ENCODE measurements around the gene TMEM243. TPM values are rescaled to one million over a fixed set of nuclear protein-coding genes. Genes with fewer than 3 reads are reported as not detected.

Gene TMEM243
- total and polyA plus RNA-seq, 2 of the 13 experiments (the other 11 are each of a cell fraction or from before 2014, with no cell fraction given) = 25.1 to 31.2 TPM

GRCh38 chr7:87219545-87220025 lies at the start of gene TMEM243 (continued):
- TF ChIP-seq, protein P1, sequence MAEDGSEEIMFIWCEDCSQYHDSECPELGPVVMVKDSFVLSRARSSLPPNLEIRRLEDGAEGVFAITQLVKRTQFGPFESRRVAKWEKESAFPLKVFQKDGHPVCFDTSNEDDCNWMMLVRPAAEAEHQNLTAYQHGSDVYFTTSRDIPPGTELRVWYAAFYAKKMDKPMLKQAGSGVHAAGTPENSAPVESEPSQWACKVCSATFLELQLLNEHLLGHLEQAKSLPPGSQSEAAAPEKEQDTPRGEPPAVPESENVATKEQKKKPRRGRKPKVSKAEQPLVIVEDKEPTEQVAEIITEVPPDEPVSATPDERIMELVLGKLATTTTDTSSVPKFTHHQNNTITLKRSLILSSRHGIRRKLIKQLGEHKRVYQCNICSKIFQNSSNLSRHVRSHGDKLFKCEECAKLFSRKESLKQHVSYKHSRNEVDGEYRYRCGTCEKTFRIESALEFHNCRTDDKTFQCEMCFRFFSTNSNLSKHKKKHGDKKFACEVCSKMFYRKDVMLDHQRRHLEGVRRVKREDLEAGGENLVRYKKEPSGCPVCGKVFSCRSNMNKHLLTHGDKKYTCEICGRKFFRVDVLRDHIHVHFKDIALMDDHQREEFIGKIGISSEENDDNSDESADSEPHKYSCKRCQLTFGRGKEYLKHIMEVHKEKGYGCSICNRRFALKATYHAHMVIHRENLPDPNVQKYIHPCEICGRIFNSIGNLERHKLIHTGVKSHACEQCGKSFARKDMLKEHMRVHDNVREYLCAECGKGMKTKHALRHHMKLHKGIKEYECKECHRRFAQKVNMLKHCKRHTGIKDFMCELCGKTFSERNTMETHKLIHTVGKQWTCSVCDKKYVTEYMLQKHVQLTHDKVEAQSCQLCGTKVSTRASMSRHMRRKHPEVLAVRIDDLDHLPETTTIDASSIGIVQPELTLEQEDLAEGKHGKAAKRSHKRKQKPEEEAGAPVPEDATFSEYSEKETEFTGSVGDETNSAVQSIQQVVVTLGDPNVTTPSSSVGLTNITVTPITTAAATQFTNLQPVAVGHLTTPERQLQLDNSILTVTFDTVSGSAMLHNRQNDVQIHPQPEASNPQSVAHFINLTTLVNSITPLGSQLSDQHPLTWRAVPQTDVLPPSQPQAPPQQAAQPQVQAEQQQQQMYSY (CRISPR knock-in tag; IDR thresholded peaks at IDR 0.05) = no peak
- TF ChIP-seq HMG20A (CRISPR knock-in tag; IDR thresholded peaks at IDR 0.05; ENCODE audit: borderline replicate concordance) = no peak
- TF ChIP-seq DNMT3B (CRISPR knock-in tag; conservative IDR thresholded peaks at IDR 0.05) = no peak
- peak; percentile 51; the same call in 1 of the 2 replicates for TF ChIP-seq SP5 (CRISPR knock-in tag; IDR thresholded peaks at IDR 0.05; ENCODE audit: borderline replicate concordance, low read depth)
- TF ChIP-seq KLF9 (CRISPR knock-in tag; IDR thresholded peaks at IDR 0.05; ENCODE audit: low read depth) = no peak
- no peak for TF ChIP-seq ZBTB26 (CRISPR knock-in tag; IDR thresholded peaks at IDR 0.05; ENCODE audit: borderline replicate concordance)
- TF ChIP-seq ZC3H4 (CRISPR knock-in tag; IDR thresholded peaks at IDR 0.05; ENCODE audit: borderline replicate concordance) = no peak
- TF ChIP-seq GATAD2A (CRISPR knock-in tag; IDR thresholded peaks at IDR 0.05) = no peak
- TF ChIP-seq, protein P2, sequence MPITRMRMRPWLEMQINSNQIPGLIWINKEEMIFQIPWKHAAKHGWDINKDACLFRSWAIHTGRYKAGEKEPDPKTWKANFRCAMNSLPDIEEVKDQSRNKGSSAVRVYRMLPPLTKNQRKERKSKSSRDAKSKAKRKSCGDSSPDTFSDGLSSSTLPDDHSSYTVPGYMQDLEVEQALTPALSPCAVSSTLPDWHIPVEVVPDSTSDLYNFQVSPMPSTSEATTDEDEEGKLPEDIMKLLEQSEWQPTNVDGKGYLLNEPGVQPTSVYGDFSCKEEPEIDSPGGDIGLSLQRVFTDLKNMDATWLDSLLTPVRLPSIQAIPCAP (CRISPR knock-in tag; IDR thresholded peaks at IDR 0.05; ENCODE audit: low read depth) = no peak
- no peak for TF ChIP-seq SNAPC2 (CRISPR knock-in tag; IDR thresholded peaks at IDR 0.05)
- TF ChIP-seq POLR2AphosphoS5 (IDR thresholded peaks at IDR 0.05; ENCODE audit: low read depth, low read length) = no peak
- no peak for TF ChIP-seq STAG1 (CRISPR knock-in tag; IDR thresholded peaks at IDR 0.05)
- TF ChIP-seq, protein P3, sequence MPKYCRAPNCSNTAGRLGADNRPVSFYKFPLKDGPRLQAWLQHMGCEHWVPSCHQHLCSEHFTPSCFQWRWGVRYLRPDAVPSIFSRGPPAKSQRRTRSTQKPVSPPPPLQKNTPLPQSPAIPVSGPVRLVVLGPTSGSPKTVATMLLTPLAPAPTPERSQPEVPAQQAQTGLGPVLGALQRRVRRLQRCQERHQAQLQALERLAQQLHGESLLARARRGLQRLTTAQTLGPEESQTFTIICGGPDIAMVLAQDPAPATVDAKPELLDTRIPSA (CRISPR knock-in tag; IDR thresholded peaks at IDR 0.05; ENCODE audit: borderline replicate concordance) = no peak
- no peak for TF ChIP-seq GABPA (IDR thresholded peaks at IDR 0.05; ENCODE audit: low read depth, low read length)
- peak; percentile 39; the same call in 1 of the 2 replicates for TF ChIP-seq GABPA (CRISPR knock-in tag; IDR thresholded peaks at IDR 0.05; ENCODE audit: low read depth)
- TF ChIP-seq NRL (CRISPR knock-in tag; IDR thresholded peaks at IDR 0.05; ENCODE audit: borderline replicate concordance) = no peak
- no peak for TF ChIP-seq BHLHE40 (IDR thresholded peaks at IDR 0.05; ENCODE audit: low read length)
- TF ChIP-seq, protein P4, sequence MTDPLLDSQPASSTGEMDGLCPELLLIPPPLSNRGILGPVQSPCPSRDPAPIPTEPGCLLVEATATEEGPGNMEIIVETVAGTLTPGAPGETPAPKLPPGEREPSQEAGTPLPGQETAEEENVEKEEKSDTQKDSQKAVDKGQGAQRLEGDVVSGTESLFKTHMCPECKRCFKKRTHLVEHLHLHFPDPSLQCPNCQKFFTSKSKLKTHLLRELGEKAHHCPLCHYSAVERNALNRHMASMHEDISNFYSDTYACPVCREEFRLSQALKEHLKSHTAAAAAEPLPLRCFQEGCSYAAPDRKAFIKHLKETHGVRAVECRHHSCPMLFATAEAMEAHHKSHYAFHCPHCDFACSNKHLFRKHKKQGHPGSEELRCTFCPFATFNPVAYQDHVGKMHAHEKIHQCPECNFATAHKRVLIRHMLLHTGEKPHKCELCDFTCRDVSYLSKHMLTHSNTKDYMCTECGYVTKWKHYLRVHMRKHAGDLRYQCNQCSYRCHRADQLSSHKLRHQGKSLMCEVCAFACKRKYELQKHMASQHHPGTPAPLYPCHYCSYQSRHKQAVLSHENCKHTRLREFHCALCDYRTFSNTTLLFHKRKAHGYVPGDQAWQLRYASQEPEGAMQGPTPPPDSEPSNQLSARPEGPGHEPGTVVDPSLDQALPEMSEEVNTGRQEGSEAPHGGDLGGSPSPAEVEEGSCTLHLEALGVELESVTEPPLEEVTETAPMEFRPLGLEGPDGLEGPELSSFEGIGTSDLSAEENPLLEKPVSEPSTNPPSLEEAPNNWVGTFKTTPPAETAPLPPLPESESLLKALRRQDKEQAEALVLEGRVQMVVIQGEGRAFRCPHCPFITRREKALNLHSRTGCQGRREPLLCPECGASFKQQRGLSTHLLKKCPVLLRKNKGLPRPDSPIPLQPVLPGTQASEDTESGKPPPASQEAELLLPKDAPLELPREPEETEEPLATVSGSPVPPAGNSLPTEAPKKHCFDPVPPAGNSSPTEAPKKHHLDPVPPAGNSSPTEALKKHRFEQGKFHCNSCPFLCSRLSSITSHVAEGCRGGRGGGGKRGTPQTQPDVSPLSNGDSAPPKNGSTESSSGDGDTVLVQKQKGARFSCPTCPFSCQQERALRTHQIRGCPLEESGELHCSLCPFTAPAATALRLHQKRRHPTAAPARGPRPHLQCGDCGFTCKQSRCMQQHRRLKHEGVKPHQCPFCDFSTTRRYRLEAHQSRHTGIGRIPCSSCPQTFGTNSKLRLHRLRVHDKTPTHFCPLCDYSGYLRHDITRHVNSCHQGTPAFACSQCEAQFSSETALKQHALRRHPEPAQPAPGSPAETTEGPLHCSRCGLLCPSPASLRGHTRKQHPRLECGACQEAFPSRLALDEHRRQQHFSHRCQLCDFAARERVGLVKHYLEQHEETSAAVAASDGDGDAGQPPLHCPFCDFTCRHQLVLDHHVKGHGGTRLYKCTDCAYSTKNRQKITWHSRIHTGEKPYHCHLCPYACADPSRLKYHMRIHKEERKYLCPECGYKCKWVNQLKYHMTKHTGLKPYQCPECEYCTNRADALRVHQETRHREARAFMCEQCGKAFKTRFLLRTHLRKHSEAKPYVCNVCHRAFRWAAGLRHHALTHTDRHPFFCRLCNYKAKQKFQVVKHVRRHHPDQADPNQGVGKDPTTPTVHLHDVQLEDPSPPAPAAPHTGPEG (CRISPR knock-in tag; IDR thresholded peaks at IDR 0.05) = no peak
- 0 out of 2 replicates have a peak, but pooled peaks have one; percentile 56 for TF ChIP-seq ZSCAN20 (CRISPR knock-in tag; IDR thresholded peaks at IDR 0.05; ENCODE audit: borderline replicate concordance)
- 0 out of 2 replicates have a peak, but pooled peaks have one; percentile 7 for TF ChIP-seq HIVEP1 (CRISPR knock-in tag; IDR thresholded peaks at IDR 0.05)
